Urinary bladder (tissue), 4 donors: ENCODE data around the gene STPG3. TPM values are rescaled to one million over a fixed set of nuclear protein-coding genes. Genes with fewer than 3 reads are reported as not detected.

Experiments used
- DNase-seq: peaks from one replicate; pipeline ENCODE4 v3.0.0-alpha.2; 2015; ENCODE audit errors: extremely low spot score
- H3K27ac ChIP-seq: one replicate; pipeline ENCODE4 v1.5.1; 2013; ENCODE audit warnings: low read depth, mild to moderate bottlenecking, moderate library complexity
- H3K36me3 ChIP-seq: one replicate; pipeline ENCODE4 v1.6.1; 2013; ENCODE audit warnings: mild to moderate bottlenecking, moderate library complexity; ENCODE audit not compliant: insufficient read depth
- H3K4me1 ChIP-seq: one replicate; pipeline ENCODE4 v1.6.1; 2013; ENCODE audit warnings: mild to moderate bottlenecking, moderate library complexity; ENCODE audit not compliant: insufficient read depth
- H3K4me3 ChIP-seq: one replicate; pipeline ENCODE4 v1.5.1; 2013; ENCODE audit warnings: low read depth, low read length
- WGBS: extraction: QIAGEN DNeasy Blood & Tissue Kit; methylation state at CpG from one replicate; pipeline ENCODE4 v1.1.7; 2013; 5-methylcytosine and 5-hydroxymethylcytosine counted together
- polyA plus RNA-seq: library from polyadenylated mRNA; stranded (reverse); fragments of 200-250 nt; gene quantifications from one replicate; pipeline ENCODE4 v1.2.3, GENCODE V29; 2013
- total RNA-seq: library from RNA; depleted of rRNA; stranded (reverse); fragments of >200 nt; gene quantifications from one replicate; pipeline ENCODE4 v1.2.3, GENCODE V29; 2014
- donor health status: healthy with polysubstance abuse.
- donor health status: healthy.

The STPG3 gene
- not detected for total RNA-seq
- not detected for polyA plus RNA-seq

DNA sequence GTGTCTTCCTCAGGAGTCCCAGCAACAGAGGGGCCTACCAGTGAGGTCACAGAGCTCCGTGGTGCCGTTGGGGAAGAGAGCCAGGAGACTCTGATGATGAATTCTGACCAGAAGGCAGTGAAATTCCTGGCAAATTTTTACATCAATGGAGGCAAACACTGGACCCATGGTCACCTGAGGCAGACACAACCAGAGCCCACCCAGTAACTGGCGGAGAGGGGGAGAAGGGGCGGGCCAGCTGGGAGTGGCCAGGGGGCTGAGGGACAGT lies at the start of gene STPG3:
STPG3 (plus strand) TSS at position 93 of the 268 bp plus-strand sequence; CDS start at position 94, 1 bp downstream.
- 65% methylated on average over 4 of the region's 4 CpGs for WGBS
- no peak for DNase-seq
- Histone ChIP-seq H3K4me3 (no peak within 1 kb of the TSS), H3K36me3 (no peaks in the 10 kb centered on the region), H3K27ac (no peak within 1 kb of the TSS), H3K4me1 (no peaks in the 10 kb centered on the region)

DNA sequence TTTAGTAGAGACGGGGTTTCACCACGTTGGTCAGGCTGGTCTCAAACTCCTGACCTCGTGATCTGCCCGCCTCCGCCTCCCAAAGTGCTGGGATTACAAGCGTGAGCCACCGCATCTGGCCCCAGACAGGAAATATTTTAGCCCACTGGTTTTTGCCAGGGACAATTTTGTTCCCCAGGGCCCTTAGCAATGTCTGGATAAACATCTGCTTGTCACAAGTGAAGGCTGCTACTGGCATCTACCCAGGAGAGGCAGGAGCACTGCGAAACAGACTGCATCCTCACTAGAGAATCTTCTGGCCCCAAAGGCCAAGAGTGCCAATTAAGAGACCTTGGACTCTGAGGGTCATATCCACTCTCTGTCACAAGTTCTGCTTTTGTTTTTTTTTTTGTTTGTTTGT lies 48.1 kb upstream of the STPG3 start:
- Histone ChIP-seq H3K4me3 (no peak overlapping the region), H3K27ac (no peak overlapping the region), H3K4me1 (no peaks in the 10 kb centered on the region), H3K36me3 (no peaks in the 10 kb centered on the region)
- WGBS, result 83% methylated on average over 8 of the region's 8 CpGs
- no peak for DNase-seq

GRCh38 chr9:137204731-137205125 lies 46.4 kb upstream of the STPG3 start:
- no peak for DNase-seq
- peak overlapping the region; percentile 92 for H3K4me3 ChIP-seq
- 13% methylated on average over 21 of the region's 21 CpGs for WGBS
- no peak overlapping the region for H3K27ac ChIP-seq
- H3K36me3 ChIP-seq, result no peaks in the 10 kb centered on the region
- H3K4me1 ChIP-seq, result no peaks in the 10 kb centered on the region

GRCh38 chr9:137205126-137206069 lies 45.7 kb upstream of the STPG3 start, which contains the start of the genes NDOR1 and TMEM203:
TSS of gene NDOR1 (plus strand) at chr9:137205700. CDS start at chr9:137205778, 78 bp downstream.
TSS of gene TMEM203 (minus strand) at chr9:137205648. CDS start at chr9:137205414, 234 bp downstream.
- peak; percentile 57 for DNase-seq
- no peaks in the 10 kb centered on the region for H3K36me3 ChIP-seq
- H3K4me1 ChIP-seq, result no peaks in the 10 kb centered on the region
- H3K27ac ChIP-seq, result peak within 1 kb of the TSS; percentile 54
- peak within 1 kb of the TSS; percentile 92 for H3K4me3 ChIP-seq
- under 1% methylated on average over 98 of the region's 98 CpGs for WGBS

DNA sequence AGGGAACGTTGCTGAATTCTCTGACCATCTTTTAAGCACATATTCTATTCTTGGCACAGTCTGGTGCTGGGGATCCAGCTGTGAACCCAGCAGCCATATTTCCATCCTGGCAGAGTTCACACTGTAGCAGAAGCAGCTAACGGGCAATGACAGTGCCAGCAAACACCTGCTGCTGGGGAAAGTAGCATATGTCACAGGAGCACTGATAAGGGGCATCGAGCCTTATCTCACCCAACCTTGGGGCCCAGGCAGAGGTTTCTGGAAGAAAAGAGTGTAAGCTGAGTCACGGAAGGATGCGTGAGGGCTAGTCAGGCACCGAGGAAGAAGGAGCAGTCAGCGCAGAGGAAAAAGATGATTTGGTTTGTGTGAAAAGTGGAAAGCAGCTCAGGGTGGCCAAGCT lies 44.5 kb upstream of the STPG3 start:
- no peaks in the 10 kb centered on the region for H3K36me3 ChIP-seq
- no peaks in the 10 kb centered on the region for H3K4me1 ChIP-seq
- H3K27ac ChIP-seq, result no peak overlapping the region
- DNase-seq, result no peak
- WGBS, result 81% methylated on average over 7 of the region's 7 CpGs
- H3K4me3 ChIP-seq, result no peak overlapping the region

- no peak overlapping the region for H3K4me3 ChIP-seq
- H3K4me1 ChIP-seq, result no peaks in the 10 kb centered on the region
- WGBS, result 80% methylated on average over 13 of the region's 13 CpGs
- H3K27ac ChIP-seq, result no peak overlapping the region
- DNase-seq, result no peak
- H3K36me3 ChIP-seq, result no peaks in the 10 kb centered on the region
Observed at GRCh38 chr9:137211532-137211931, 39.6 kb upstream of the STPG3 start.

GRCh38 chr9:137212520-137212919 lies 38.6 kb upstream of the STPG3 start:
- H3K4me3 ChIP-seq, result no peak overlapping the region
- no peak for DNase-seq

GRCh38 chr9:137213160-137214060 lies 37.7 kb upstream of the STPG3 start:
- Histone ChIP-seq H3K27ac (no peak overlapping the region), H3K4me1 (no peaks in the 10 kb centered on the region), H3K4me3 (no peak overlapping the region), H3K36me3 (no peaks in the 10 kb centered on the region)
- 90% methylated on average over 49 of the region's 49 CpGs for WGBS
- DNase-seq, result no peak

More at GRCh38 chr9:137212520-137212919, 38.6 kb upstream of the STPG3 start:
- Histone ChIP-seq H3K36me3 (no peaks in the 10 kb centered on the region), H3K4me1 (no peaks in the 10 kb centered on the region), H3K27ac (no peak overlapping the region)
- WGBS, result 81% methylated on average over 21 of the region's 21 CpGs

GRCh38 chr9:137214620-137215019 lies 36.5 kb upstream of the STPG3 start:
- H3K4me3 ChIP-seq, result no peak overlapping the region
- no peak for DNase-seq
- H3K36me3 ChIP-seq, result no peaks in the 10 kb centered on the region
- 93% methylated on average over 19 of the region's 19 CpGs for WGBS
- H3K27ac ChIP-seq, result no peak overlapping the region
- H3K4me1 ChIP-seq, result no peaks in the 10 kb centered on the region

- 91% methylated on average over 22 of the region's 22 CpGs for WGBS
- H3K4me1 ChIP-seq, result no peaks in the 10 kb centered on the region
- DNase-seq, result no peak
- H3K36me3 ChIP-seq, result no peaks in the 10 kb centered on the region
- no peak overlapping the region for H3K4me3 ChIP-seq
- no peak overlapping the region for H3K27ac ChIP-seq
Observed at GRCh38 chr9:137215196-137215986, 35.7 kb upstream of the STPG3 start.

GRCh38 chr9:137216188-137216965 lies 34.7 kb upstream of the STPG3 start:
- DNase-seq, result no peak
- WGBS, result 93% methylated on average over 30 of the region's 30 CpGs
- Histone ChIP-seq H3K36me3 (no peaks in the 10 kb centered on the region), H3K27ac (no peak overlapping the region), H3K4me3 (no peak overlapping the region), H3K4me1 (no peaks in the 10 kb centered on the region)

DNA sequence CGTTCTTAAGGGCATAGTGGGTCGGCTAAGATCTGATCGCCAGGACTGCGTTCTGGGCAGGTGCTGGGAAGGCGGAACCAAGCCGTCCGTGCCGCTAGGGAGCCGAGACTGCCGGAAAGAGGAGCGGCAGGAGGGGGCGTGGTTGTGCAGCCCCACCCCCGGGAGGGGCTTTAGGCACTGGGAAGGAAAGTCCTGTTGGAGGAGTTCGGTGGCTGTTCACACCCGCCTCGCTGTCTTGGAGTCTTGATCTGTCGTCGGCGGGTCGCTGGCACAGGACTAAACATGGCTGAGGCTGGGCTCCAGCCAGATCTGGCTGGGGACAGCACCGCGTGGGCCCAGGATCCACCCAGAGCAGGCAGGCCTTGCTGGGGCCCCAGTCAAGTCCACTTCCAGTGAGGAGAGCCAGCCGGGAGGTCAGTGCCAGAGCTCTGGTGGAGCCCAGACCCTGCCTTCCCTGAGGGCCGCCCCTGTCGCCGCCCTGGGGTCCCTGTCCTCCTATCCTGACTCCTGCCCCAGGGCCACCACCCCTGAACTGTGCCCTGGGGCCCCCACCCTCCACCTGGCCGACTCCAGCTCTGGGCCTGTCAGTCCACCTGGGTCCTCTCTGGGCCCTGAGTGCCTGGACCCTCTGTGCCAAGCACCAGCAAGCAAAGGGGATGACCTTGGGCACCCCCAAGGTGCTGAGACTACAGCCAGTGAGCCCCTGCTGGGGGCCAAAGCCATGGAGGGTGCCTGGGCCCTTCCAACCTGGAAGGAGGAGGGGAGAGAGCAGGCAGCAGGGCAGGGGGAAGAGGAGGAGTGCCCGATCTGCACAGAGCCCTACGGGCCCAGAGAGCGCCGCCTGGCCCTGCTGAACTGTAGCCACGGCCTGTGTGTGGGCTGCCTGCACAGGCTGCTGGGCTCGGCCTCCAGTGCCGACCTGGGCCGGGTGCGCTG lies 33.5 kb upstream of the STPG3 start:
- Histone ChIP-seq H3K36me3 (no peaks in the 10 kb centered on the region), H3K4me3 (no peak overlapping the region), H3K27ac (peak overlapping the region; percentile 64), H3K4me1 (no peaks in the 10 kb centered on the region)
- WGBS, result 61% methylated on average over 36 of the region's 36 CpGs
- DNase-seq, result no peak
